Urinary bladder (tissue), 4 donors: ENCODE data around the gene NKX2-3. TPM values are rescaled to one million over a fixed set of nuclear protein-coding genes. Genes with fewer than 3 reads are reported as not detected.

Experiments used
- DNase-seq: peaks from one replicate; pipeline ENCODE4 v3.0.0-alpha.2; 2015; ENCODE audit errors: extremely low spot score
- H3K27ac ChIP-seq: one replicate; pipeline ENCODE4 v1.5.1; 2013; ENCODE audit warnings: low read depth, mild to moderate bottlenecking, moderate library complexity
- H3K36me3 ChIP-seq: one replicate; pipeline ENCODE4 v1.6.1; 2013; ENCODE audit warnings: mild to moderate bottlenecking, moderate library complexity; ENCODE audit not compliant: insufficient read depth
- H3K4me1 ChIP-seq: one replicate; pipeline ENCODE4 v1.6.1; 2013; ENCODE audit warnings: mild to moderate bottlenecking, moderate library complexity; ENCODE audit not compliant: insufficient read depth
- H3K4me3 ChIP-seq: one replicate; pipeline ENCODE4 v1.5.1; 2013; ENCODE audit warnings: low read depth, low read length
- WGBS: extraction: QIAGEN DNeasy Blood & Tissue Kit; methylation state at CpG from one replicate; pipeline ENCODE4 v1.1.7; 2013; 5-methylcytosine and 5-hydroxymethylcytosine counted together
- polyA plus RNA-seq: library from polyadenylated mRNA; stranded (reverse); fragments of 200-250 nt; gene quantifications from one replicate; pipeline ENCODE4 v1.2.3, GENCODE V29; 2013
- total RNA-seq: library from RNA; depleted of rRNA; stranded (reverse); fragments of >200 nt; gene quantifications from one replicate; pipeline ENCODE4 v1.2.3, GENCODE V29; 2014
- donor health status: healthy with polysubstance abuse.
- donor health status: healthy.

NKX2-3 gene
- total and polyA plus RNA-seq, 2 donors: 0.11 TPM; not detected in 1

DNA sequence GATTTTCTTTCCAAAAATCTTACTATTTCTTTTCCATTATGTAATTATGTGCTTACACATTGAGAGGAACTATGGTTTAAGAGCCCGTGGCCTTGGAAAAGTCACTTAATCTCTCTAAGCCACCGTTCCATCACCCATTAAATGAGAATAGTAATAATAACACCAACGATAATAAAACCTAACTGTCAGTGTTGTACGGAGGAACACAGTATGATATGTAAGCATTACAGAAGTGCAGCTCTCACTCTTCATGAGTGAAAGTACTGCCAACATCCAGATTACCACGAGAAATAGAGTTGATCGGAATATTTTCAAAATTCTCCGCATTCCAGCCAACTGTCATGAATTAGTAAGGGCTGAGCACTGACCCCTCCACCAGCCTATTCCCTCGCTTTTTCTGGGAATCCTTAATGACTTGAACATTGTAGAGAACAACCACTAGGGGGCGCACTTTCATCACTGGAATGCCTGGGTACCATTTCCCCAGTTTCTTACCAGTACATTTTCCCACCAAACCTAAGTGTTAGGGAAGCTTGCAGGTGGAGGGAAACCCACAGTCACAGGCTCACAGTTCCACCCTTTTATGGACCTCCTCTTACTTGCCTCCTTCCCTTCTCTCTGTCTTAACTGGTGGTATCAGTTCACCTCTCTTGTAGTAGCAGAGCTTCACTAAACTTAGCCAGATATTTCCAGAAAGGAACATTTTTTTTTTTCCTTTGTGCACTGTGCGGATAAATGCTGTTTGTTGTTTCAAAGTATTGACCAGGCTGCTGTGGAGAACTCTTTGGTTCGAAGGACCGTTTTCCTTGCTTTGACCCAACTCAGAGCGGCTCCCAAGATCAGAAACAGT lies 27.8 kb downstream of the NKX2-3 start:
- no peak overlapping the region for H3K27ac ChIP-seq
- no peak for DNase-seq
- H3K4me3 ChIP-seq: no peak overlapping the region
- no peaks in the 10 kb centered on the region for H3K4me1 ChIP-seq
- no peaks in the 10 kb centered on the region for H3K36me3 ChIP-seq
- WGBS: 41% methylated on average over 13 of the region's 13 CpGs

DNA sequence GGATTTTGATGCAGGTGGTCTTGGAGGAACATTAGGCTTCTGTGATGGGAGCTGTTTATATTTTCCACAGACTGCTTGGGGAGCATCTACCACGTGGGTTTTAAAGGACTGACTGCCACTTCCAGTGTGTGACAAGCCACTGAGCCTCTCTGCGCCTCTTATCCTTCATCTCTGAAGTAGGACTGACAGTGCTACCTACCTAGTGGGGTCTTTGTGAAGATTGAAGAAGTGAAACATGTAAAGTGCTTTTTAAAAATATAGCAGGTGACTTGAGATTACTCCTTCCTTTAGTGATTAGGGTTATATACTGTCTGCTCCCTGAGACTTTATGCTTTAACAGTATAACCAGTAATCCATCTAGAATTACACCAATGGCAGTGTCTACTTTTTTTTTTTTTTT lies 29.9 kb downstream of the NKX2-3 start:
- Histone ChIP-seq H3K36me3 (no peaks in the 10 kb centered on the region), H3K4me1 (no peaks in the 10 kb centered on the region), H3K27ac (no peak overlapping the region), H3K4me3 (no peak overlapping the region)
- 48% methylated on average over 2 of the region's 2 CpGs for WGBS
- no peak for DNase-seq

DNA sequence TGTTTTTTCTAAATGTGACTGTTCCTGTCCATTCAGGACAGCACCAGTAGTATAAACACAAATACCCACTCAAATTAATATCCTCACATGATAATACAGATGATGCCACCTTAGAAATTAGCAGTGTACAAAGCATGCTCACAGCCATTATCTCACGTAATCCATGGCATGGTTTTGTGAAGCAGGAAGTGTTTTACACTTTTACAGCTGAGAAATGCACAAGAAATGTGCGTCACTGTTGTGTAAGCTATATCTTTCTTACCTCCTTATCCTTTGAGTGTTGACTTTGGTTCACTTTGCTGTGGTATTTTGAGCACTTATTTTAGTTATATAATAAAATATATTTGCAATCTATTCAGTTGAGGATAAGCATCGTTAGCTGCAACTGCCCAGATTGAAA lies 31.6 kb downstream of the NKX2-3 start:
- no peaks in the 10 kb centered on the region for H3K4me1 ChIP-seq
- DNase-seq: no peak
- WGBS: 36% methylated on average over 3 of the region's 3 CpGs
- no peak overlapping the region for H3K4me3 ChIP-seq
- H3K36me3 ChIP-seq: no peaks in the 10 kb centered on the region
- H3K27ac ChIP-seq: no peak overlapping the region

DNA sequence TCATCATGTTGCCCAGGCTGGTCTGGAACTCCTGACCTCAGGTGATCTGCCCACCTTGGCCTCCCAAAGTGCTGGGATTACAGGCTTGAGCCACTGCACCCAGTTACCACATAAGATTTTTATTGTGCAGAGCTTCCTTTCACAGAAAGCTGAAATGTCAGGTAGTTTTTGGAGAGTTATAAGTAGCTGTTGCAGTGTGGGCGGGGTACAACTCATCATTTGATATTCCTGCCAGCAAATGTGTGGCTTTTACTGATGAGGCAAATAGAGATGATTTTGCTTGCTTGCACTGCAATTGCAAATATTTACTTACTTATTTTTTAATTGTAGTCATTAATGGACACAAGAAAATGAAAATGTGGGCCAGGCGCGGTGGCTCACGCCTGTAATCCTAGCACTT lies 32.4 kb downstream of the NKX2-3 start:
- no peak overlapping the region for H3K27ac ChIP-seq
- H3K4me3 ChIP-seq: no peak overlapping the region
- no peak for DNase-seq
- H3K36me3 ChIP-seq: no peaks in the 10 kb centered on the region
- WGBS: 89% methylated on average over 4 of the region's 4 CpGs
- no peaks in the 10 kb centered on the region for H3K4me1 ChIP-seq

DNA sequence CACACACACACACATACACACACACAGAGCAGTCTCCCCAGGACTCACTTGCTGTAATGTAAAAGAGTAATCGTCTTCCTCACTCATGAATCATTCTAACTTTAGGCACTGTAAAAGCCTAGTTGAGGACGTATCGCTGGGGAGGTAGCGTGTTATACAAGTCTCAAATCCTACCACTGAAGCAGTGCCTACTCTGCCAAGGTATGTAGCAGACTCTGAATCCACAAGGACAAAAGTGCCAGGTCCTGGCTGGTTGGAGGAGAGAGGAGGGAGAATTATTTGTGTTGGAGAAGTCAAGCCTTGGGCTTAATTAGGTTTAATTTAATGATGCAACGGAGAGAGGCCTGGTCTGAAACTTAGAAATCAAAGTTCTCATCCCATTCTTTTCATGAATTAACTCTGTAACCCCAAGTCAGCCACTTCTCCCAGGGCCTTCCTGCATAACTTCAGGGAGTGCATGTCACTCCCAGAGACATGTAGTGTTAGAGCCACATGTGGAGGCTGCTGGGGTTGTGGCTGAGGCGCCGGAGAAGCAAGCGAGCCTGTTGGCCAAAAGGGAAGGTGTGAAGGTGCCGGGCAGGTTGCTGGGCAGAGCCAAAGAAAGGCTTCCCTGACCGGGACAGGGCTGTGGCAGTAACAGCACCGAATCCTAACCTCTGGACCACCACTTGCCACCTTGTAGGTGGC lies 36.7 kb downstream of the NKX2-3 start:
- WGBS: 48% methylated on average over 11 of the region's 11 CpGs
- H3K4me3 ChIP-seq: no peak overlapping the region
- no peak for DNase-seq
- no peaks in the 10 kb centered on the region for H3K4me1 ChIP-seq
- H3K27ac ChIP-seq: no peak overlapping the region
- no peaks in the 10 kb centered on the region for H3K36me3 ChIP-seq

DNA sequence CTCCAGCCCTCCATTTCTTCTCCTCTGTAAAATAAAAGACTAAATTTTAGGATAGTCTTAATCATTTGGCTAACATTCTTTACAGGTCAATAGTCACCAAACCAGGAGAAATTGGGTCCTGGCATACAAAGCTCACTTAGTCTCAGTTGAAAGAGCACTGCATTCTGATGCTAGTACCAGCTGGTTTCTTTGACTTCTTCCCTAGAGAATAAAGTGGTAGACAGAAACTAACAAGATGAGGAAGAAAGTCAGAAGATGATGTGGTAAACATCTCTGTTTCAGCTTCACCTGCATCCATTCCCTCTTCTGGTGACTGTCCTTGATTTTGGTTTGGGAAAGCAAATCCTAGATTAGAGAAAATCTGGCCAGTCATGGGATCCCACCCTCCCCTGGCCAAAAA lies 37.2 kb downstream of the NKX2-3 start:
- Histone ChIP-seq H3K4me1 (no peaks in the 10 kb centered on the region), H3K36me3 (no peaks in the 10 kb centered on the region), H3K27ac (no peak overlapping the region), H3K4me3 (no peak overlapping the region)
- no peak for DNase-seq

DNA sequence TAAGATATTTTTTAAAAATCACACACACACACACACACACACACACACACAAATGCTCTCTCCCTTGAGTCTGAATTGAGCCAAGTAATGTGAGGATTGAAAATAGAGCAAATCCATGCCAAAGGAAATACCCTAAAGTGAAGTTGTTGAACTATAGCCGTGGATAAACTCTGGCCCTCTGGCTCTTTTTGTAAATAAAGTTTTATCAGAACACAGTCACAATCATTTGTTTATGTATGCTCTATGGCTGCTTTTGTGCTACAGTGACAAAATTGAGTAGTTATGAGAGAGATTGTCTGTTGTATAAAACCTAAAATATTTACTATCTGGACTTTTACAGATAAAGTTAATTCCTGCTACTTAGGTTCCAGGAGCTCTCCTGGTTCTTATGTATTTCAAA lies 39.1 kb downstream of the NKX2-3 start:
- DNase-seq: no peak
- WGBS: 36% methylated on average over 1 of the region's 1 CpG
- H3K27ac ChIP-seq: no peak overlapping the region

DNA sequence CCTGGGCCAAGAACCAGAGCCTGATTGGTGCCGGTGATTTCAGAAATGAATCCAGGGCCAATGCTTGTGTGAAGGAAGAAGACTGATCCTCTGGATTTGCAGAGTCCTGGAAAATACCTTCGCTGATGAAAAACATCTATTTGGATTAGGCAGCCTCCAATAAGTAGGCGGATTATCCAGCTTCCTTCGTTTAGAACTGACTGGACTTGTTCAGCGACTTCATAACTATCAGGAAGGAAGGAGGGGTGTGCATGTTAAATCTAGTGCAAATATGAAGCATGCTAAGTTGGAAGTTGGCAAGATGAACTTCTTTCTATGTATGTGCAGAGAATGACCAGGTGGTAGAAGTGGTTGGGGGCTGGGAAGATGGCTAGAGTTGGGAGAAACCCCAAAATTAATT lies 41.0 kb downstream of the NKX2-3 start:
- Histone ChIP-seq H3K4me3 (no peak overlapping the region), H3K4me1 (no peaks in the 10 kb centered on the region), H3K27ac (no peak overlapping the region), H3K36me3 (no peaks in the 10 kb centered on the region)
- no peak for DNase-seq
- 54% methylated on average over 5 of the region's 5 CpGs for WGBS

More for the DNA sequence above, 39.1 kb downstream of the NKX2-3 start:
- H3K36me3 ChIP-seq: no peaks in the 10 kb centered on the region
- H3K4me3 ChIP-seq: no peak overlapping the region
- H3K4me1 ChIP-seq: no peaks in the 10 kb centered on the region

DNA sequence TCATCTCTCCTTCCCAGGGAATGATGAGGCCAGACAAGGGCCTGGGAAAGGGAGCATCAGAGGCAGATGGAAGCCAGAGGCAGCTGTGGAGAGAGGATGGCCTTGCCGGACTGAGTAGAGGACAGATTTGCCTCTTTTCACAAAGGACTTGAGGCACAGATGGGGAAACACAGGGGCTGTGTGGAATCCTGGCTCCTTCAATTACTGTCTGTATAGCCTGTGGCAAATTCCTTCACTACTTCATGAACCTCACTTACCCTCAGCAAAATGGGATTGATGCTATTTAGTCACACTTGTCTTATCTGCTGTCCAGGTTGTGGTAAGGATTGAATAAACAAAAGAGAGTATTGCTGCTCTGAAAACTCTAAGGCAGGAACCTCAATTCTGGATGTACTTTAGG lies 47.2 kb downstream of the NKX2-3 start:
- DNase-seq: no peak
- 55% methylated on average over 1 of the region's 1 CpG for WGBS
- Histone ChIP-seq H3K4me1 (no peaks in the 10 kb centered on the region), H3K36me3 (no peaks in the 10 kb centered on the region), H3K27ac (no peak overlapping the region), H3K4me3 (no peak overlapping the region)

DNA sequence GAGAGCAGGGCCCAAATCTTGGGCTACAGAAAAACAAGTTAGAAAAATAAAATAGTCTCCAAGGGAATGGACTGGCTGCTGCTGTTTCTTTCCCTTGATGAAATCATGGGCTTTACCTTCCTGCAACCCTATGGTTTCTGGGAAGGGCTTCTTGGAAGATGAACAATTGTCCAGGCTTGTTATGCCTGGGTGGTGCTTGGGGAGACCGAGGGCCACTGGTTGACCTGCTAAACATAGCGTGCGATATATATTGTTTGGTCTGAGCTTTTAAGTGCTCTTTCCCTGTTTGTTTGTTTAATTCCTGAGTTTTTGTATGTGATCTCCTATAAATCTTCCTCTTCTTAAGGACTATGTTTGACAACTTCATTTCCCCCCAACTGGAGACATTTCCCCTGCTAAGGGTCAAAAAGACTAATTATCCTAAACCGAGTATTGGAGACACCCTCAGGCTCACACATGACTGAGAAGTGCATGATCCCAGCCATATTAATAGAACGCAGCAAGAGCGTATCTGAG lies 49.6 kb downstream of the NKX2-3 start:
- no peak for DNase-seq
- Histone ChIP-seq H3K4me1 (no peaks in the 10 kb centered on the region), H3K4me3 (no peak overlapping the region), H3K36me3 (no peaks in the 10 kb centered on the region), H3K27ac (no peak overlapping the region)
- 68% methylated on average over 6 of the region's 6 CpGs for WGBS

DNA sequence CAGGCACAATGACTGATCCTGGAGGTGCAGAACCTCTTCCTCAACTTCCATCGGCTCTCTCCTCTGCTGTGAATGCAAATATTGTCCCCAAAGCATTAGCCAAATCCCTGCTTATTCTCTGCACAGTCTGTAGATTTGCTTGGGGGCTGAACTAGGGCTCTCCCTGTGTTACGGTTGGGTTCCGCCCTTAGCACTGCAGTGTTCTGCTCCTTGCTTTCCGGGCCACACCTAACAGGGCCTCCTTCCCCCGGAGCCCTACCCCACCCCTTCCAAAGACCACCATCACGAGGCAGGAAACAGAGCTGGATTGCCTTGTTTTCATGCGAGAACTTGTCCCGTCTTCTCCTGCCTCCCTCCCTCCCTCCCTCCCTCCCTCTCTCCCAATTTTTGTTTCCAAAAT lies 50.9 kb downstream of the NKX2-3 start:
- WGBS: 46% methylated on average over 8 of the region's 8 CpGs
- H3K36me3 ChIP-seq: no peaks in the 10 kb centered on the region
- DNase-seq: no peak

More for the DNA sequence above, 50.9 kb downstream of the NKX2-3 start:
- H3K27ac ChIP-seq: no peak overlapping the region
- H3K4me3 ChIP-seq: no peak overlapping the region
- no peaks in the 10 kb centered on the region for H3K4me1 ChIP-seq
